Transverse colon (tissue), 4 donors: ENCODE data around the gene B3GNT7. TPM values are rescaled to one million over a fixed set of nuclear protein-coding genes. Genes with fewer than 3 reads are reported as not detected.

Experiments
- DNase-seq: peaks from one replicate; pipeline ENCODE4 v3.0.0-alpha.2; 2019
- H3K27ac ChIP-seq, 4 donors: fragments of 200-600 bp; sonication (generic); 2 replicates each; pipeline ENCODE4 v1.5.1; 2016 to 2018; ENCODE audit warnings: inconsistent platforms in 4 of 4
- H3K27me3 ChIP-seq: fragments of 200-600 bp; sonication (generic); 2 replicates; pipeline ENCODE4 v1.5.1; 2017; ENCODE audit warnings: inconsistent platforms
- H3K36me3 ChIP-seq, 4 donors: fragments of 200-600 bp; sonication (generic); 2 replicates each; pipeline ENCODE4 v1.5.1; 2017 to 2019; ENCODE audit warnings: inconsistent platforms in 4 of 4
- H3K4me1 ChIP-seq, 4 donors: fragments of 200-600 bp; sonication (generic); 2 replicates each; pipeline ENCODE4 v1.5.1; 2017 to 2020; ENCODE audit warnings: inconsistent platforms in 4 of 4
- H3K4me3 ChIP-seq, 4 donors: fragments of 200-600 bp; sonication (generic); 1 replicate in 1 of 4; 2 replicates in 3 of 4; pipeline versions ENCODE4 v1.5.1 to v1.6.1; 2017 to 2019; ENCODE audit warnings: inconsistent platforms in 4 of 4
- H3K9me3 ChIP-seq, 2 donors: fragments of 200-600 bp; sonication (generic); 2 replicates each; pipeline ENCODE4 v1.5.1; 2017 to 2019; ENCODE audit warnings: inconsistent platforms in 2 of 2
- EP300 ChIP-seq: sonication (generic); formaldehyde crosslinking; IDR thresholded peaks from one replicate; pipeline ENCODE4 v1.6.1; 2017; ENCODE audit warnings: antibody characterized with exemption, low read depth
- POLR2A ChIP-seq: fragments of 450-650 bp; IDR thresholded peaks from one replicate; pipeline ENCODE4 v1.6.1; 2016; ENCODE audit warnings: antibody characterized with exemption, mild to moderate bottlenecking, moderate library complexity
- POLR2AphosphoS5 ChIP-seq, 3 donors: sonication (generic); formaldehyde crosslinking; IDR thresholded peaks; one replicate each; pipeline ENCODE4 v1.6.1; 2016; ENCODE audit warnings: antibody characterized with exemption in 3 of 3
- WGBS, 2 donors: methylation state at CpG; one replicate each; pipeline ENCODE4 v1.1.5; 2018; ENCODE audit warnings: low coverage in 1 of 2; 5-methylcytosine and 5-hydroxymethylcytosine counted together
- in situ Hi-C, 4 donors: fragments of 200-750 bp; cut with MboI; loops; one replicate each; pipeline versions ENCODE4 v1.15.0 to v1.15.1; 2017; ENCODE audit warnings: low sequenced_read_pairs in 3 of 4, low pct_ligation_motif_present in 1 of 4, low pct_unique_long_range_greater_than_20kb in 1 of 4
- intact Hi-C: fragments of 100-400 bp; cut with DNase I; formaldehyde crosslinking; loops from one replicate; pipeline ENCODE4 v1.15.1; 2023; ENCODE audit warnings: low total_unique reads
- total RNA-seq, 4 donors: library from RNA; depleted of rRNA; stranded (reverse); fragments of >200 nt; gene quantifications; one replicate each; pipeline ENCODE4 v1.1.0, GENCODE V29; 2016
- TF ChIP-seq, protein P1 (sequence below), 5 experiments: fragments of 200-600 bp in 3 of 5; fragments of 450-650 bp in 2 of 5; sonication (generic) in 3 of 5; IDR thresholded peaks; 1 replicate in 2 of 5; 2 replicates in 3 of 5; pipeline ENCODE4 v1.5.1; 2016 to 2017; ENCODE audit warnings: antibody characterized with exemption in 5 of 5, inconsistent platforms in 3 of 5, mild to moderate bottlenecking in 2 of 5, moderate library complexity in 1 of 5

Gene B3GNT7
- total RNA-seq, 4 donors from 2014 or later = 41.8 to 113 (median 55.2) TPM

DNA sequence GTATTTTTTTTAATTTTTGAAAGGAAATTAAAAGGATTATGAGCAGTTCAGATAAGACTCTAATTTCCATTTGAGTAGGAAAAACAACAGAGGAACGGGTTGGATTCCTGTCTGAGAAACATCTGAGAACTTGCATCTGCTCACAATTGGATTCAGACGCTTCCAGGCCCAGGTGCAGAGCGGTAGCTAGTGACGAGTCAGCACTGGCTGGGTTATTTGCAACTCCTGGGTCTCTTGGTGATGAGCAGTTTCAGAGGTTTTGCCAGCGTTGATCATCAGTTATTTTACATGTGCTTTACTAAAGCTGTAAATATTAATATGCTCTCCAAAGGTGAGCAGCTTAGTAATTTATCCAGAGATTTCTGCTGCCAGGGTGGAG lies 39.1 kb upstream of the B3GNT7 start:
- no peak for TF ChIP-seq POLR2AphosphoS5 (IDR thresholded peaks at IDR 0.05)
- TF ChIP-seq POLR2A = no peak
- TF ChIP-seq EP300 = no peak
- TF ChIP-seq, protein P1, sequence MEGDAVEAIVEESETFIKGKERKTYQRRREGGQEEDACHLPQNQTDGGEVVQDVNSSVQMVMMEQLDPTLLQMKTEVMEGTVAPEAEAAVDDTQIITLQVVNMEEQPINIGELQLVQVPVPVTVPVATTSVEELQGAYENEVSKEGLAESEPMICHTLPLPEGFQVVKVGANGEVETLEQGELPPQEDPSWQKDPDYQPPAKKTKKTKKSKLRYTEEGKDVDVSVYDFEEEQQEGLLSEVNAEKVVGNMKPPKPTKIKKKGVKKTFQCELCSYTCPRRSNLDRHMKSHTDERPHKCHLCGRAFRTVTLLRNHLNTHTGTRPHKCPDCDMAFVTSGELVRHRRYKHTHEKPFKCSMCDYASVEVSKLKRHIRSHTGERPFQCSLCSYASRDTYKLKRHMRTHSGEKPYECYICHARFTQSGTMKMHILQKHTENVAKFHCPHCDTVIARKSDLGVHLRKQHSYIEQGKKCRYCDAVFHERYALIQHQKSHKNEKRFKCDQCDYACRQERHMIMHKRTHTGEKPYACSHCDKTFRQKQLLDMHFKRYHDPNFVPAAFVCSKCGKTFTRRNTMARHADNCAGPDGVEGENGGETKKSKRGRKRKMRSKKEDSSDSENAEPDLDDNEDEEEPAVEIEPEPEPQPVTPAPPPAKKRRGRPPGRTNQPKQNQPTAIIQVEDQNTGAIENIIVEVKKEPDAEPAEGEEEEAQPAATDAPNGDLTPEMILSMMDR (IDR thresholded peaks at IDR 0.05) = no peak
- intact Hi-C loops (no loop called here), in situ Hi-C loops (no loop called here)
- Histone ChIP-seq H3K27me3 (no peaks in the 10 kb centered on the region), H3K27ac (peak overlapping the region in 2 of 4 donors; percentile 5 to 61), H3K9me3 (no peaks in the 10 kb centered on the region), H3K4me1 (peaks cover 0 to 2% (median 0%) of the 10 kb centered on the region in 4 donors), H3K36me3 (no peaks in the 10 kb centered on the region), H3K4me3 (no peak overlapping the region)
- 55 to 77% methylated on average over 4 to 5 of the region's 5 CpGs for WGBS, 2 donors
- DNase-seq = no peak

DNA sequence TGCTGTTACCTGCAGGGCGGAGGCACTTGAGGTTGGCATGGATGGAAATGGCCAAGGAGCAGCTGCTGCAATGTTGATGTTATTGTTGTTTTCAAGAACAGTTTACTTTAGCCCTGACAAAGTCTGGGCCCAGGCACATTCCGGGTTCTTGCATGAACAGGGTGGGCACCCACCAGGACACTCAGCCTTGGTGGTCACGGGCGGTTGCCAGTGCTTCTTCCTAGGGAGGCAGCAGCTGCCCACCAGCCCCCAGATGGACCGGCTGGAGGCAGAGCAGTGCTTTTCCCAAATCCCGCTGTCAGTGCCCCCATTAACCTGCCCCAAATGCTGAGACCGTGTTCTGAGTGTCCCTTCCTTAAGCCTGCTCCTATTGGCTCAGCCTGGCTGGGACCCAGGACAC lies 38.5 kb upstream of the B3GNT7 start:
- Histone ChIP-seq H3K27ac (no peak overlapping the region), H3K4me3 (no peak overlapping the region), H3K9me3 (no peaks in the 10 kb centered on the region), H3K36me3 (no peaks in the 10 kb centered on the region), H3K4me1 (no peaks in the 10 kb centered on the region), H3K27me3 (no peaks in the 10 kb centered on the region)
- DNase-seq = no peak
- no peak for TF ChIP-seq POLR2AphosphoS5 (IDR thresholded peaks at IDR 0.05)
- TF ChIP-seq, protein P1 (IDR thresholded peaks at IDR 0.05) = no peak
- no peak for TF ChIP-seq POLR2A
- TF ChIP-seq EP300 = no peak
- in situ Hi-C loops (no loop called here), intact Hi-C loops (no loop called here)
- 91% methylated on average over 7 of the region's 7 CpGs; no CpG with 5 or more reads in 1 of the 2 donors for WGBS, 2 donors

GRCh38 chr2:231357931-231358330 lies 37.6 kb upstream of the B3GNT7 start:
- Histone ChIP-seq H3K27me3 (no peaks in the 10 kb centered on the region), H3K36me3 (no peaks in the 10 kb centered on the region), H3K4me3 (no peak overlapping the region), H3K4me1 (no peaks in the 10 kb centered on the region), H3K9me3 (no peaks in the 10 kb centered on the region), H3K27ac (no peak overlapping the region)
- TF ChIP-seq, protein P1 (IDR thresholded peaks at IDR 0.05) = no peak
- TF ChIP-seq EP300 (no peak), POLR2AphosphoS5 (IDR thresholded peaks at IDR 0.05) (no peak), POLR2A (no peak)
- intact Hi-C loops (no loop called here), in situ Hi-C loops (no loop called here)
- no peak for DNase-seq
- 92 to 93% methylated on average over 2 to 4 of the region's 4 CpGs for WGBS, 2 donors

DNA sequence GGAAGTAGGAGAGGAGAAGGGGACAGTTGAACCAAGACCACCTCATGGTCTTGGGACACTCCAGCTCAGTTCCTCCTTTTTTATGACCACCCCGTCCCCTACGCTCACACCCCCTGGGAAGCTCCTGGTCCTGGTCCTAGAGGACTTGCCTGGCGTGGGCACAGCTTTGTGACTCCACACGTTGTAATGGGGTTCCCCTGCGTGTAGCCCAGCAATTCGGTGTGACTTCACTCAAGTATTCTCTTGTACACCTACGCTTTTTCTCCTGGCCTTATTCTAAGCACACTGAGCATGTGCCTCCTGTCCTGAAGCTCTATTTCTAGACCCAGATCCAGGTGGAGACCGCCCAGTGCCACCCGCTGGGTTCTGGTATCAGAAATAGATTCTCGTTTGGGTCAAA lies 36.1 kb upstream of the B3GNT7 start:
- Histone ChIP-seq H3K27ac (no peak overlapping the region), H3K4me1 (no peaks in the 10 kb centered on the region), H3K9me3 (no peaks in the 10 kb centered on the region), H3K36me3 (no peaks in the 10 kb centered on the region), H3K4me3 (no peak overlapping the region), H3K27me3 (no peaks in the 10 kb centered on the region)
- in situ Hi-C loops (no loop called here), intact Hi-C loops (no loop called here)
- no peak for DNase-seq
- no peak for TF ChIP-seq EP300
- no peak for TF ChIP-seq POLR2A
- TF ChIP-seq, protein P1 (IDR thresholded peaks at IDR 0.05) = no peak
- no peak for TF ChIP-seq POLR2AphosphoS5 (IDR thresholded peaks at IDR 0.05)
- 93 to 94% methylated on average over 5 to 10 of the region's 10 CpGs for WGBS, 2 donors
